RWPE2 (cell line): ENCODE data around the gene OSBPL10.
"Not testable (repeated sequence)": the region's sequence is repeated elsewhere in the genome, so short reads cannot be mapped to it uniquely, and the experiment has no call there.

Source experiments
- ATAC-seq: fragments of 200-7000 bp; cut with Tn5 transposase; 3 replicates; pipeline ENCODE4 v1.9.1; 2021; ENCODE audit warnings: low read depth
- DNase-seq: peaks from one replicate; pipeline ENCODE4 v3.0.0-alpha.2; 2020; ENCODE audit warnings: low spot score
- H3K27ac ChIP-seq: fragments of 450-650 bp; 2 replicates; pipeline ENCODE4 v1.5.1; 2017; ENCODE audit warnings: mild to moderate bottlenecking; ENCODE audit not compliant: poor library complexity, severe bottlenecking
- H3K27me3 ChIP-seq: fragments of 250-450 bp; sonication (Bioruptor Pico); 2 replicates; pipeline ENCODE4 v1.5.1; 2021; ENCODE audit warnings: mild to moderate bottlenecking, moderate library complexity; ENCODE audit not compliant: insufficient read depth, poor library complexity, severe bottlenecking
- H3K36me3 ChIP-seq: fragments of 250-450 bp; sonication (Bioruptor Pico); 2 replicates; pipeline ENCODE4 v1.5.1; 2020; ENCODE audit warnings: low read depth, mild to moderate bottlenecking, moderate library complexity
- H3K4me1 ChIP-seq: fragments of 250-450 bp; sonication (Bioruptor Pico); 2 replicates; pipeline ENCODE4 v1.5.1; 2021; ENCODE audit warnings: mild to moderate bottlenecking, moderate library complexity; ENCODE audit not compliant: insufficient read depth, poor library complexity, severe bottlenecking
- H3K4me3 ChIP-seq: fragments of 250-450 bp; sonication (Bioruptor Pico); 2 replicates; pipeline ENCODE4 v1.5.1; 2021; ENCODE audit warnings: mild to moderate bottlenecking, moderate library complexity; ENCODE audit not compliant: severe bottlenecking
- H3K9me3 ChIP-seq: fragments of 250-450 bp; sonication (Bioruptor Pico); 2 replicates; pipeline ENCODE4 v1.5.1; 2021; ENCODE audit warnings: mild to moderate bottlenecking, moderate library complexity; ENCODE audit not compliant: severe bottlenecking
- TF ChIP-seq, protein P1 (sequence below): fragments of 450-650 bp; IDR thresholded peaks from one replicate; pipeline ENCODE4 v1.5.1; 2017; ENCODE audit warnings: mild to moderate bottlenecking, moderate library complexity; ENCODE audit not compliant: poor library complexity, severe bottlenecking

The OSBPL10 gene

DNA sequence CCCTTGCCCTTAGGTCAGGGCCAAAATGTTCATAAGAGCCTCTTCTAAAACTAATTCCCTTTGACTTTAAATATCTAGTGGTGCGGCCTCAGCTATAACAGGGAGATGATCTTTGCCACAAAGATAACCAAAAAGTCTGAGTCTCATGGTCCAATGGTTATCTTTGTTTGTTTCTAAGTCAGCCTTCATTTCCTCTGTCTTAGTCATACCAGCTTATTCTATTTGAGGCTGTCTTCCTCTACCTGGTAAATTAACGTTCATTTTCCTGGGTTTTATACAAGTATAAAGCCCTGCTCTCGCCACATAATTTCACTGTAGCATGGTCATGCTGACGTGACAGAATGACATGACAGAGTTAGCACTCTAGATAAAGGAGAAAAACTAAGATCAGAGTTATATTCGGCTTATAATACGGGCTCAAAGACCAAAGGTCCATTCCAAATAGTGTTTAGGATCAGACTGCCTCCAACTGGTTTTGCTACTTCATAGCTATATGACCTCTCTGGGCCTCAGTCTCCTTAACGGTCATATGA, 18.9 kb upstream of the OSBPL10 start:
- H3K27ac ChIP-seq = no peak overlapping the region
- DNase-seq (no peak), ATAC-seq (no peak)
- TF ChIP-seq, protein P1, sequence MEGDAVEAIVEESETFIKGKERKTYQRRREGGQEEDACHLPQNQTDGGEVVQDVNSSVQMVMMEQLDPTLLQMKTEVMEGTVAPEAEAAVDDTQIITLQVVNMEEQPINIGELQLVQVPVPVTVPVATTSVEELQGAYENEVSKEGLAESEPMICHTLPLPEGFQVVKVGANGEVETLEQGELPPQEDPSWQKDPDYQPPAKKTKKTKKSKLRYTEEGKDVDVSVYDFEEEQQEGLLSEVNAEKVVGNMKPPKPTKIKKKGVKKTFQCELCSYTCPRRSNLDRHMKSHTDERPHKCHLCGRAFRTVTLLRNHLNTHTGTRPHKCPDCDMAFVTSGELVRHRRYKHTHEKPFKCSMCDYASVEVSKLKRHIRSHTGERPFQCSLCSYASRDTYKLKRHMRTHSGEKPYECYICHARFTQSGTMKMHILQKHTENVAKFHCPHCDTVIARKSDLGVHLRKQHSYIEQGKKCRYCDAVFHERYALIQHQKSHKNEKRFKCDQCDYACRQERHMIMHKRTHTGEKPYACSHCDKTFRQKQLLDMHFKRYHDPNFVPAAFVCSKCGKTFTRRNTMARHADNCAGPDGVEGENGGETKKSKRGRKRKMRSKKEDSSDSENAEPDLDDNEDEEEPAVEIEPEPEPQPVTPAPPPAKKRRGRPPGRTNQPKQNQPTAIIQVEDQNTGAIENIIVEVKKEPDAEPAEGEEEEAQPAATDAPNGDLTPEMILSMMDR = no peak
- H3K27me3 ChIP-seq = no peaks in the 10 kb centered on the region
- no peaks in the 10 kb centered on the region for H3K4me1 ChIP-seq
- no peaks in the 10 kb centered on the region for H3K9me3 ChIP-seq
- H3K4me3 ChIP-seq = no peak overlapping the region
- no peaks in the 10 kb centered on the region for H3K36me3 ChIP-seq

DNA sequence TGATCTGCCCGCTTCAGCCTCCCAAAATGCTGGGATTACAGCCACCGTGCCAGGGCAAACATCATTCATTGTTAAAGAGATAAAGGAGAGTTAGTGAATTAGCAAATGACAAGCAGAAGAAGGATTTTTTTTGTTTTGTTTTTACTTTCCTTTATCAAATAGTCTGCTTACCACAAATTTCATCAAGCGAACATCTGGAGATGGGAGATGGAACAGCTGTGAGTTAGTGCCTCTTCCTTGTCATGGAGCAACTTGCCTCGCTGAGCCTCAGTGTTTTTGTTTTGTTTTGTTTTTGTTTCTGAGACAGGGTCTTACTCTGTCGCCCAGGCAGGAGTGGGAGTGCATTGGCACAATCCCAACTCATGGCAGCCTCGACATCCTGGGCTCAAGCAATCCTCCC, 16.4 kb upstream of the OSBPL10 start:
- Histone ChIP-seq H3K27me3 (no peaks in the 10 kb centered on the region), H3K27ac (no peak overlapping the region), H3K4me3 (no peak overlapping the region), H3K9me3 (no peaks in the 10 kb centered on the region), H3K36me3 (no peaks in the 10 kb centered on the region), H3K4me1 (no peaks in the 10 kb centered on the region)
- ATAC-seq = no peak
- TF ChIP-seq, protein P1 = no peak
- no peak for DNase-seq

DNA sequence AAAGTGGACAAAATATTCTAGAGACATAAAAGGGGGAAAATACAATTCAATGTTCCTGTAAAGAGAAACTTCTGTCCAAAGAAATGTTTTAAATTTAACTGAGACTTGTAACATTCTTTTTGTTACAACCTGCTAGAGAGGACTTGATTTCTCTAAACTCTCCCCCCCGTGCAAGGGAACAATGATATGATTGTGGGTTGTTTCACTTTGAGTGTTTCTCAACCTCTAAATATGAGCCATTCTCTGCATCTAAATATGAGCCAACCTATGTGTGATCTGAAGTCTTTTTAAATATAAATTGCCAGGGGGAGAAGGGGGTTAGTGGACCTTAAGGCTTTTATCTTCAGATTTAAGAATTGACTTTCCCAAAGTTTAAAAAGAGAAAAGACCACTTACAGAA, 15.1 kb upstream of the OSBPL10 start:
- TF ChIP-seq, protein P1 = no peak
- Histone ChIP-seq H3K4me1 (no peaks in the 10 kb centered on the region), H3K36me3 (no peaks in the 10 kb centered on the region), H3K27me3 (no peaks in the 10 kb centered on the region), H3K27ac (no peak overlapping the region), H3K9me3 (peaks cover 5% of the 10 kb centered on the region), H3K4me3 (no peak overlapping the region)
- no peak for ATAC-seq
- DNase-seq = no peak

DNA sequence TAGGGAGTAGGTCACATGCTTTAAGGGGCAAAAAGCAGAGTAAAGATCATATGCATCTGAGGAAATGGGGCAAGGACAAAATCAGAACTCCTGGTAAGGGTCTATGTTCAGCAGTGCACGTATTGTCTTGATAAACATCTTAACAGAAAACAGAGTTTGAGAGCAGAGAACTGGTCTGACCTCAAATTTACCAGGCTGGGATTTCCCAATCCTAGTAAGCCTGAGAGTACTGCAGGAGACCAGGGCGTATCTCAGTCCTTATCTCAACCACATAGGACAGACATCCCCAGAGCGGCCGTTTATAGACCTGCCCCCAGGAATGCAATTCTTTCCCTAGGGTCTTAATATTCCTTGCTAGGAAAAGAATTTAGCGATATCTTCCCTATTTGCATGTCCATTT, 14.0 kb upstream of the OSBPL10 start:
- H3K27me3 ChIP-seq, ATAC-seq, DNase-seq, H3K4me3 ChIP-seq, H3K36me3 ChIP-seq, H3K9me3 ChIP-seq, H3K27ac ChIP-seq, H3K4me1 ChIP-seq: not testable (repeated sequence)

DNA sequence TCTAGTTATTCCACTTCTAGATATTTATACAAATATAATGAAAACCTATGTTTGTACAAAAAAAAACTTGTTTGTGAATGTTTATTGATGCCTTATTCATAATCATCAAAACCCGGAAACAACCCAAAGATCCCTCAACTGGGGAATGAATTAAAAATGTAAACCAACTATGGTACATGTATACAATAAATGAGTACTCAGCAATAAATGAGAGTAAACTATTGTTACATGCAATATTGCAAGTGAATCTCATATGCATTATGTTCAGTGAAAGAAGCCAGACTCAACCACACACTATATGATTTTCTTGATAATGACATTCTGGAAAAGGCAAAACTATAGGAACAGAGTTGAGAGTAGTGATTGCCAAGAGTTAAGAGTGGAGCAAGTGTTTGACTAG, 12.8 kb upstream of the OSBPL10 start:
- no peaks in the 10 kb centered on the region for H3K27me3 ChIP-seq
- no peak overlapping the region for H3K4me3 ChIP-seq
- ATAC-seq (no peak), DNase-seq (no peak)
- no peaks in the 10 kb centered on the region for H3K36me3 ChIP-seq
- no peaks in the 10 kb centered on the region for H3K4me1 ChIP-seq
- H3K9me3 ChIP-seq = peaks cover 11% of the 10 kb centered on the region
- H3K27ac ChIP-seq = no peak overlapping the region
- TF ChIP-seq, protein P1 = no peak

DNA sequence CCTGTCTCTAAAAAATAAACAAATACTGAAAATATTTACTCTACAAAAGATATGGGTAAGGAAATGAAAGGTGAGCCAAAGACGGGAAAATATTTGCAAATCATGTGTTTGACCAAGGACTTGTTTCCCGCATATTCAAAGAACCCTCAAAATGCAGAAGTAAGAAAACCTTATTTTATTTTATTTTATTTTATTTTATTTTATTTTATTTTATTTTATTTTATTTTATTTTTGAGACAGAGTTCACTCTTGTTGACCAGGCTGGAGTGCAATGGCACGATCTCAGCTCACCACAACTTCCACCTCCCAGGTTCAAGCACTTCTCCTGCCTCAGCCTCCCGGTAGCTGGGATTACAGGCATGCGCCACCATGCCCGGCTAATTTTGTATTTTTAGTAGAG, 11.9 kb upstream of the OSBPL10 start:
- H3K27ac ChIP-seq, H3K4me3 ChIP-seq, DNase-seq, ATAC-seq, H3K27me3 ChIP-seq, H3K4me1 ChIP-seq, H3K36me3 ChIP-seq: not testable (repeated sequence)
- H3K9me3 ChIP-seq = peaks cover 11% of the 10 kb centered on the region
